WERI-Rb-1 (cell line): ENCODE results near the gene LARP7.

Experiments
- DNase-seq: peaks from one replicate; pipeline ENCODE4 v3.0.0-alpha.2; 2020
- H3K27ac ChIP-seq: fragments of 250-450 bp; sonication (Bioruptor Pico); 2 replicates; pipeline ENCODE4 v1.5.1; 2020; ENCODE audit warnings: mild to moderate bottlenecking, moderate library complexity
- H3K27me3 ChIP-seq: fragments of 250-450 bp; sonication (Bioruptor Pico); 2 replicates; pipeline ENCODE4 v1.5.1; 2021; ENCODE audit warnings: mild to moderate bottlenecking, low read depth, moderate library complexity; ENCODE audit not compliant: insufficient read depth, severe bottlenecking
- H3K36me3 ChIP-seq: fragments of 250-450 bp; sonication (Bioruptor Pico); 2 replicates; pipeline ENCODE4 v1.5.1; 2020; ENCODE audit warnings: mild to moderate bottlenecking, moderate library complexity
- H3K4me3 ChIP-seq: 2 replicates; pipeline ENCODE4 v1.5.1; 2011; ENCODE audit warnings: low read depth, mild to moderate bottlenecking, control low read depth, low read length
- H3K9me3 ChIP-seq: fragments of 250-450 bp; sonication (Bioruptor Pico); 2 replicates; pipeline ENCODE4 v1.5.1; 2021; ENCODE audit warnings: mild to moderate bottlenecking, moderate library complexity; ENCODE audit not compliant: severe bottlenecking
- TF ChIP-seq, protein P1 (sequence below): IDR thresholded peaks from 2 replicates; pipeline ENCODE4 v1.5.1; 2011; ENCODE audit warnings: low read depth, mild to moderate bottlenecking, control low read depth, inconsistent platforms, low read length

Gene LARP7

DNA sequence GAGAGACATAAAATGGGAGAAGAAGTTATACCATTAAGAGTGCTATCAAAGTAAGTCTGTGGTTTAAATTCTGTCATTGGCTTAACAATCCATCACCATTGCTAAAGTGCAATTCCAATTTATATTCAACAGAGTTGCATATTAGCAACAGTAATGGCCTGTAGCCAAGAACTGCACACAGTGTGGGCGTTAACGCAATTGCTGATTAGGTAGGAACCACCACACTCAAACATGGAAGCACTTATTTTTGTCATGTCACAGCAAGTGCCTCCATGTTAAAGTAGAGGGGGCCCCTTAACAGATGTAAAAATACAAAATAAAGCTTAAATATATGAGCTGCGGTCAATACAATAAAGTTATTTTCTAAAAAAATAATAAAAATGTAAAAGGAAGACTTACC, 10.8 kb downstream of the LARP7 start:
- Histone ChIP-seq H3K27me3 (no peaks in the 10 kb centered on the region), H3K4me3 (no peak overlapping the region), H3K27ac (no peak overlapping the region), H3K36me3 (peaks cover 56% of the 10 kb centered on the region), H3K9me3 (no peaks in the 10 kb centered on the region)
- TF ChIP-seq, protein P1, sequence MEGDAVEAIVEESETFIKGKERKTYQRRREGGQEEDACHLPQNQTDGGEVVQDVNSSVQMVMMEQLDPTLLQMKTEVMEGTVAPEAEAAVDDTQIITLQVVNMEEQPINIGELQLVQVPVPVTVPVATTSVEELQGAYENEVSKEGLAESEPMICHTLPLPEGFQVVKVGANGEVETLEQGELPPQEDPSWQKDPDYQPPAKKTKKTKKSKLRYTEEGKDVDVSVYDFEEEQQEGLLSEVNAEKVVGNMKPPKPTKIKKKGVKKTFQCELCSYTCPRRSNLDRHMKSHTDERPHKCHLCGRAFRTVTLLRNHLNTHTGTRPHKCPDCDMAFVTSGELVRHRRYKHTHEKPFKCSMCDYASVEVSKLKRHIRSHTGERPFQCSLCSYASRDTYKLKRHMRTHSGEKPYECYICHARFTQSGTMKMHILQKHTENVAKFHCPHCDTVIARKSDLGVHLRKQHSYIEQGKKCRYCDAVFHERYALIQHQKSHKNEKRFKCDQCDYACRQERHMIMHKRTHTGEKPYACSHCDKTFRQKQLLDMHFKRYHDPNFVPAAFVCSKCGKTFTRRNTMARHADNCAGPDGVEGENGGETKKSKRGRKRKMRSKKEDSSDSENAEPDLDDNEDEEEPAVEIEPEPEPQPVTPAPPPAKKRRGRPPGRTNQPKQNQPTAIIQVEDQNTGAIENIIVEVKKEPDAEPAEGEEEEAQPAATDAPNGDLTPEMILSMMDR = no peak
- DNase-seq = no peak

DNA sequence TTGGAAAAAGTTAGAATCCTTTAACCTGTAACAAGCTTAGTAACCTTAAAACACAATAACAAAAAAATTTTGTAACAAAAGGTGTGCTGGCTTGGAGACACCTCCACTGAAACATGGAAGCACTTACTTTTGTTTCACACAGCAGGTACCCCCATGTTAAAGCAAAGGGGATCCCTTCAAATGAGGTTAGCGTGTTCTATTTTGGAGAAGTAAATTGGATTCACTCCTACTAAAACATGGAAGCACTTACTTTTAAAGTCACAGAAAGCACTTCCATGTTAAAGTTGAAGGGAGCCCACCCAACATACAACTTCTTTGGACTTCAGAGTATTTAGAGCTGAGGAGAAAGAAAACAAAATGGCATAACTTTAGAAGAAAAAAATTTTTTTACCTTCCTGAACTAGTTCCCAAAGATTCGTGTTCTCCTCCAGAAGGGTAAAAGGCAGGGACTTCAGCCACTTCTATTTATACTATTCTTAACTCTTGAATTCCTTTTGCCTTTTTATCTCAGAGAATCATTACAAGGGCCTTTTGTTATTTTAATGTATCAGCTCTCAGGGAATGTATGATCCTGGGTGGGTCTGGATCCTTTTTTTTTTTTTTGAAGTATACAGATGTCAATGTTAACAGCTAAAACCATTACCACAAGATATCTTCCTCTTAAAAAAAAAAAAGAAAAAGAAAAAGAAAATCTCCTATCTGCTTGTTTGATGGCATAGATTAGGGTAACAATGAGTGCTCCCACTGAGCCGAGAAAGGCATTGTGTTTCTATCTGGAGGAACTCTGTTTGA, 11.5 kb downstream of the LARP7 start:
- H3K27me3 ChIP-seq = no peaks in the 10 kb centered on the region
- H3K27ac ChIP-seq = no peak overlapping the region
- H3K9me3 ChIP-seq = no peaks in the 10 kb centered on the region
- TF ChIP-seq, protein P1 = no peak
- DNase-seq = no peak
- H3K36me3 ChIP-seq = peaks cover 62% of the 10 kb centered on the region
- H3K4me3 ChIP-seq = no peak overlapping the region

DNA sequence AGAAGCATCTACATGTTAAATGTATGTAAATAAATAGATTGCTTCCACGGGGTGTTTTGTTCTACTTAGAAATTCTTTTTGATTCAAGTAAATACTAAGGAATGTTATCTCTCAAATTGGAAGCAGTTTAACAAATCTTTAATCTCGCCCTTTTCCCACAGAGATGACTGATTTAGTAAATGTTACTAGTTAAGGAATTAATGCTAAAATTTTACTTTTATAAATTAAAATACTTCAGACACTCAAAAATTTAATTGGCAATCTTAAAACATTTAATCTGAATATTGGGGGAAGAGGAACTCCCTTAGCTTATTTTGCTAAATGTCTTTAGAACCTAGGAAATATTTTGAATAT, 12.1 kb downstream of the LARP7 start:
- DNase-seq = no peak
- no peaks in the 10 kb centered on the region for H3K27me3 ChIP-seq
- H3K36me3 ChIP-seq = peaks cover 68% of the 10 kb centered on the region
- H3K27ac ChIP-seq = no peak overlapping the region
- H3K4me3 ChIP-seq = no peak overlapping the region
- H3K9me3 ChIP-seq = no peaks in the 10 kb centered on the region
- TF ChIP-seq, protein P1 = no peak

DNA sequence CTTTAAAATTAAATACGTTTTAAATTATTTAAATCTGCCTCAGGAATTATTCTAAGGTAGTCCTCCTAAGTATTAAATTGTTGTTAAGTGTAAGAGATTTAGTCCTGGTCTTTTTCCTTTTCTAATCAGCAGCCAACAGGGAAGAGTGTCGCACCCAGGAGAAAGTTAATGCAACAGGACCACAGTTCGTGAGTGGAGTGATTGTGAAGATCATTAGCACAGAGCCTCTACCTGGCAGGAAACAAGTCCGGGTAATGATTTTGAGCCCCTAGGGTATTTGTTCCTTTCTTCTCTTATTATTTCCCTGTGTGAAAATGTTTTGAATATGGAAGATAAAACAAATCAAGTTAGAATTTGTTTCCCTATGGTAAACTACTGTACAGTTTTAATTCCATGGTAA, 13.4 kb downstream of the LARP7 start:
- H3K4me3 ChIP-seq = no peak overlapping the region
- DNase-seq = no peak
- H3K36me3 ChIP-seq = peaks cover 71% of the 10 kb centered on the region
- TF ChIP-seq, protein P1 = no peak
- no peak overlapping the region for H3K27ac ChIP-seq
- no peaks in the 10 kb centered on the region for H3K9me3 ChIP-seq
- H3K27me3 ChIP-seq = no peaks in the 10 kb centered on the region

DNA sequence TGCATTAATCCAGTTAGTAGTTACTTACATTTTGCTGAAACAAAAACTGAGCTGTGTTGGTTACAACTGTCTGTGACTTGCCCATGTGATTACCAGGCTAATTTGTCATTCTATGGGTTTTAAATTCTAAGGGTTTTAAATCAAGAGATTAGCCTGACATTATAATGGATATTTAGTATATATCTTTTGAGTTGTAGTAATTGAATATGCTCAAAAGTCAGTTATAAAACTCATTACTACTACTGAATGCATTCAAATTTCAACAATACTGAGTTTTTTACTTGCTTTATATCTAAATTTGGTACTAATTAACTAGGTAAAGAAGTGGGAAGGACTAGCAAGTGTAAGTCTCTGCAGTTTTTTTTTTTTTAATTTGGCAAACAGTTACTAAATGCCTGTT, 14.7 kb downstream of the LARP7 start:
- H3K4me3 ChIP-seq = no peak overlapping the region
- no peak for DNase-seq
- TF ChIP-seq, protein P1 = no peak
- H3K9me3 ChIP-seq = no peaks in the 10 kb centered on the region
- H3K36me3 ChIP-seq = peaks cover 73% of the 10 kb centered on the region
- H3K27me3 ChIP-seq = no peaks in the 10 kb centered on the region
- H3K27ac ChIP-seq = no peak overlapping the region

DNA sequence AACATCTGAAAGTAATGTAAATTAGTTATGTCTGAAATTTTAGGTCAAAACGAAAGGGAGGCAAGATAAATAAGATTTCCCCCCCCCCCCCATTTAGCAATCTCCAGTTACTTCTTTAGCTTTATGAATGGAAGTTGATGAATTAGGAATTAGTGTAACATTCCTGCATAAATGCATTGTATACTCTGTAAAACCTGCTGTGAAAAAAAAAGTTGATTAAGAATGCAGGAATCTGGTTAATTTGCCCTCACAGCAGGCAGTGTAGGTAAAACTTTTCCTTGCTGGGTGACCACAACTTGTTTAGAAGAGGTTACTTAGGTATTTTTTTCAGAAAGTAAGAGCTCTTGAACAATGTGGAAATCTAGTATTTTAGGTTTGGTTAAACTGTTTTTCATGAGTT, 15.3 kb downstream of the LARP7 start:
- Histone ChIP-seq H3K36me3 (peaks cover 69% of the 10 kb centered on the region), H3K27ac (no peak overlapping the region)

More for the DNA sequence above, 15.3 kb downstream of the LARP7 start:
- TF ChIP-seq, protein P1 = no peak
- Histone ChIP-seq H3K9me3 (no peaks in the 10 kb centered on the region), H3K27me3 (no peaks in the 10 kb centered on the region), H3K4me3 (no peak overlapping the region)
- no peak for DNase-seq
